Neural cell (in vitro differentiated cells): ENCODE measurements around the gene CENPE. TPM values are rescaled to one million over a fixed set of nuclear protein-coding genes. Genes with fewer than 3 reads are reported as not detected.

Experiments
- H2AFZ ChIP-seq: fragments of 200-600, 300-800 bp; sonication (generic), shearing (Covaris generic); 2 replicates; pipeline ENCODE4 v1.6.0; 2014; ENCODE audit warnings: low read depth, mild to moderate bottlenecking, antibody characterized with exemption, low read length, moderate library complexity
- H3F3A ChIP-seq: fragments of 200-600 bp; shearing (Covaris generic); 2 replicates; pipeline ENCODE4 v1.6.1; 2016; ENCODE audit warnings: mild to moderate bottlenecking, moderate library complexity, mixed read lengths, antibody characterized with exemption, low read length; ENCODE audit not compliant: insufficient read depth, poor library complexity, severe bottlenecking
- H3K27ac ChIP-seq: fragments of 200-600, 300-800 bp; sonication (generic), shearing (Covaris generic); 2 replicates; pipeline ENCODE4 v1.5.1; 2014; ENCODE audit warnings: mild to moderate bottlenecking, low read length, moderate library complexity
- H3K27me3 ChIP-seq: fragments of 300-800, 200-600 bp; sonication (generic), shearing (Covaris generic); 2 replicates; pipeline ENCODE4 v1.6.0; 2014; ENCODE audit warnings: mild to moderate bottlenecking, low read depth, low read length, moderate library complexity; ENCODE audit not compliant: insufficient read depth
- H3K36me3 ChIP-seq: fragments of 300-800, 200-600 bp; sonication (generic), shearing (Covaris generic); 2 replicates; pipeline ENCODE4 v1.5.1; 2014; ENCODE audit warnings: mild to moderate bottlenecking, antibody characterized with exemption, low read length, moderate library complexity; ENCODE audit not compliant: insufficient read depth
- H3K4me2 ChIP-seq: fragments of 300-800, 200-600 bp; sonication (generic), shearing (Covaris generic); 2 replicates; pipeline ENCODE4 v1.6.0; 2014; ENCODE audit warnings: mild to moderate bottlenecking, low read length
- H3K4me3 ChIP-seq: fragments of 300-800, 200-600 bp; sonication (generic), shearing (Covaris generic); 2 replicates; pipeline ENCODE4 v1.5.1; 2014; ENCODE audit warnings: mild to moderate bottlenecking, low read length, moderate library complexity
- H3K79me2 ChIP-seq: fragments of 200-600 bp; shearing (Covaris generic); replicated peaks from 2 replicates; pipeline ENCODE4 v1.6.0; 2014; ENCODE audit warnings: mild to moderate bottlenecking, low read length, moderate library complexity; ENCODE audit not compliant: insufficient read depth
- H3K9ac ChIP-seq: fragments of 300-800, 200-600 bp; sonication (generic), shearing (Covaris generic); 2 replicates; pipeline ENCODE4 v1.6.1; 2016; ENCODE audit warnings: mild to moderate bottlenecking, low read length, mixed read lengths
- H3K9me2 ChIP-seq: fragments of 200-600 bp; shearing (Covaris generic); 2 replicates; pipeline ENCODE4 v1.6.1; 2016; ENCODE audit warnings: mild to moderate bottlenecking, low read length, mixed read lengths; ENCODE audit not compliant: insufficient read depth
- H3K9me3 ChIP-seq: fragments of 200-600, 300-800 bp; sonication (generic), shearing (Covaris generic); 2 replicates; pipeline ENCODE4 v1.6.1; 2016; ENCODE audit warnings: mild to moderate bottlenecking, mixed run types, low read length, moderate library complexity, mixed read lengths
- H4K20me1 ChIP-seq: fragments of 200-600 bp; shearing (Covaris generic); 2 replicates; pipeline ENCODE4 v1.6.1; 2016; ENCODE audit warnings: mild to moderate bottlenecking, mixed run types; ENCODE audit not compliant: insufficient read depth
- CTCF ChIP-seq: fragments of 450-650 bp; IDR thresholded peaks from 2 replicates; pipeline ENCODE4 v1.5.1; 2014; ENCODE audit warnings: antibody characterized with exemption, mild to moderate bottlenecking, moderate library complexity; ENCODE audit not compliant: poor library complexity, severe bottlenecking
- EP300 ChIP-seq: fragments of 450-650 bp; conservative IDR thresholded peaks from 2 replicates; pipeline ENCODE4 v1.6.1; 2014; ENCODE audit warnings: antibody characterized with exemption, mild to moderate bottlenecking, moderate library complexity; ENCODE audit not compliant: poor library complexity, severe bottlenecking
- EZH2 ChIP-seq: fragments of 200-600, 300-800 bp; shearing (Covaris generic), sonication (generic); IDR thresholded peaks from 2 replicates; pipeline ENCODE4 v1.6.1; 2014; ENCODE audit warnings: antibody characterized with exemption, low read length, borderline replicate concordance, mild to moderate bottlenecking; ENCODE audit not compliant: insufficient read depth, poor library complexity, severe bottlenecking
- MXI1 ChIP-seq: fragments of 450-650 bp; conservative IDR thresholded peaks from 2 replicates; pipeline ENCODE4 v1.6.1; 2014; ENCODE audit warnings: antibody characterized with exemption, mild to moderate bottlenecking; ENCODE audit not compliant: poor library complexity, severe bottlenecking
- POLR2AphosphoS5 ChIP-seq: IDR thresholded peaks from 2 replicates; pipeline ENCODE4 v1.6.1; 2012
- RAD21 ChIP-seq: fragments of 450-650 bp; conservative IDR thresholded peaks from 2 replicates; pipeline ENCODE4 v1.6.1; 2014; ENCODE audit warnings: antibody characterized with exemption, mild to moderate bottlenecking, moderate library complexity
- REST ChIP-seq: IDR thresholded peaks from 2 replicates; pipeline ENCODE4 v1.6.1; 2012; ENCODE audit warnings: borderline replicate concordance
- SMC3 ChIP-seq: fragments of 450-650 bp; conservative IDR thresholded peaks from 2 replicates; pipeline ENCODE4 v1.6.1; 2014; ENCODE audit warnings: antibody characterized with exemption, mild to moderate bottlenecking, moderate library complexity; ENCODE audit not compliant: poor library complexity
- TAF1 ChIP-seq: IDR thresholded peaks from 2 replicates; pipeline ENCODE4 v1.6.1; 2012; ENCODE audit warnings: low read depth
- polyA plus RNA-seq: library from polyadenylated mRNA; depleted of rRNA; stranded (reverse); fragments of >200 nt; gene quantifications from 2 replicates; pipeline ENCODE4 v1.2.3, GENCODE V29; 2014

The CENPE gene
- polyA plus RNA-seq, 1 donor from 2014 or later, result 1.8 TPM

GRCh38 chr4:103201724-103202123, 3.6 kb upstream of the CENPE start:
- H3K27ac ChIP-seq, result no peak overlapping the region
- H3K36me3 ChIP-seq, result no peaks in the 10 kb centered on the region
- no peaks in the 10 kb centered on the region for H3K27me3 ChIP-seq
- H3K9me3 ChIP-seq, result no peaks in the 10 kb centered on the region
- H3K9me2 ChIP-seq, result no peaks in the 10 kb centered on the region
- TF ChIP-seq MXI1 (no peak), REST (no peak), EP300 (no peak), CTCF (no peak), RAD21 (no peak), POLR2AphosphoS5 (no peak), SMC3 (no peak)
- H4K20me1 ChIP-seq, result no peaks in the 10 kb centered on the region
- no peaks in the 10 kb centered on the region for H3F3A ChIP-seq
- no peaks in the 10 kb centered on the region for H3K79me2 ChIP-seq
- no peak overlapping the region for H2AFZ ChIP-seq
- no peak overlapping the region for H3K4me2 ChIP-seq
- H3K4me3 ChIP-seq, result no peak overlapping the region
- H3K9ac ChIP-seq, result no peak overlapping the region

- Histone ChIP-seq H3K27me3 (no peaks in the 10 kb centered on the region), H3F3A (no peaks in the 10 kb centered on the region), H3K4me2 (no peak overlapping the region), H3K36me3 (no peaks in the 10 kb centered on the region), H3K27ac (no peak overlapping the region), H3K79me2 (no peaks in the 10 kb centered on the region), H3K4me3 (no peak overlapping the region), H3K9ac (no peak overlapping the region), H3K9me2 (no peaks in the 10 kb centered on the region), H2AFZ (no peak overlapping the region), H4K20me1 (no peaks in the 10 kb centered on the region), H3K9me3 (no peaks in the 10 kb centered on the region)
- TF ChIP-seq REST, result no peak
- TF ChIP-seq SMC3, result no peak
- no peak for TF ChIP-seq RAD21
- TF ChIP-seq CTCF, result no peak
- TF ChIP-seq MXI1, result no peak
- TF ChIP-seq EZH2, result no peak
- no peak for TF ChIP-seq EP300
- no peak for TF ChIP-seq TAF1
- TF ChIP-seq POLR2AphosphoS5, result no peak
These were observed 3.1 kb upstream of the CENPE start for GRCh38 chr4:103201253-103201652.
